WTC11 (cell line): ENCODE data around the gene LRP10. TPM values are rescaled to one million over a fixed set of nuclear protein-coding genes. Genes with fewer than 3 reads are reported as not detected.

ENCODE experiments used
- ATAC-seq: fragments of 200-7000 bp; cut with Tn5 transposase; 2 replicates; pipeline ENCODE4 v1.10.0; 2021; ENCODE audit warnings: mild to moderate bottlenecking, moderate library complexity
- CTCF ChIA-PET: fragments of 300-600 bp; sonication (Branson Sonifier 250); formaldehyde crosslinking; loops from one replicate; lab custom pipeline; 2021; ENCODE audit warnings: antibody characterized with exemption; lab: Charles Lee
- POLR2A ChIA-PET: fragments of 350-600 bp; sonication (Branson Sonifier 250); formaldehyde crosslinking; loops from one replicate; lab custom pipeline; 2021; ENCODE audit warnings: antibody characterized with exemption; lab: Charles Lee
- DNase-seq: peaks from one replicate; pipeline ENCODE4 v3.0.0; 2021; ENCODE audit warnings: low spot score
- H3K27ac Mint-ChIP-seq: 2 replicates; pipeline ENCODE4 v1.8.0; 2021; ENCODE audit warnings: mixed read lengths
- H3K27me3 Mint-ChIP-seq: 2 replicates; pipeline ENCODE4 v1.8.0; 2021; ENCODE audit warnings: low read depth, mild to moderate bottlenecking, moderate library complexity, mixed read lengths
- H3K36me3 Mint-ChIP-seq: 2 replicates; pipeline ENCODE4 v1.8.0; 2021; ENCODE audit warnings: mixed read lengths
- H3K4me1 Mint-ChIP-seq: 2 replicates; pipeline ENCODE4 v1.8.0; 2022; ENCODE audit warnings: mixed read lengths
- H3K4me3 Mint-ChIP-seq: 2 replicates; pipeline ENCODE4 v1.8.0; 2021; ENCODE audit warnings: mild to moderate bottlenecking, moderate library complexity, mixed read lengths
- H3K9me3 Mint-ChIP-seq: 2 replicates; pipeline ENCODE4 v1.8.0; 2021; ENCODE audit warnings: mixed read lengths
- ATF2 ChIP-seq: sonication (generic); formaldehyde crosslinking; IDR thresholded peaks from 2 replicates; pipeline ENCODE4 v1.8.1; 2022; ENCODE audit warnings: low read depth, missing genetic modification reagents, borderline replicate concordance
- CREB1 ChIP-seq: sonication (generic); formaldehyde crosslinking; IDR thresholded peaks from 2 replicates; pipeline ENCODE4 v1.8.0; 2023; ENCODE audit warnings: mild to moderate bottlenecking, missing genetic modification reagents
- E2F4 ChIP-seq: sonication (generic); formaldehyde crosslinking; IDR thresholded peaks from 2 replicates; pipeline ENCODE4 v1.8.1; 2022; ENCODE audit warnings: low read depth, mild to moderate bottlenecking, moderate library complexity, missing genetic modification reagents, borderline replicate concordance
- MAX ChIP-seq: sonication (generic); formaldehyde crosslinking; IDR thresholded peaks from 2 replicates; pipeline ENCODE4 v1.8.0; 2022; ENCODE audit warnings: mild to moderate bottlenecking, missing genetic modification reagents
- NFE2L1 ChIP-seq: sonication (generic); formaldehyde crosslinking; IDR thresholded peaks from 2 replicates; pipeline ENCODE4 v1.8.1; 2023; ENCODE audit warnings: missing genetic modification reagents
- STAT6 ChIP-seq: sonication (generic); formaldehyde crosslinking; conservative IDR thresholded peaks from 2 replicates; pipeline ENCODE4 v1.8.1; 2023; ENCODE audit warnings: mild to moderate bottlenecking, low read depth, missing genetic modification reagents, moderate library complexity
- TCF7 ChIP-seq: sonication (generic); formaldehyde crosslinking; IDR thresholded peaks from 2 replicates; pipeline ENCODE4 v1.8.0; 2022; ENCODE audit warnings: mild to moderate bottlenecking, low read depth, missing genetic modification reagents, moderate library complexity
- TEAD1 ChIP-seq: sonication (generic); formaldehyde crosslinking; IDR thresholded peaks from 2 replicates; pipeline ENCODE4 v1.8.0; 2022; ENCODE audit warnings: mild to moderate bottlenecking, missing genetic modification reagents
- TEAD4 ChIP-seq: sonication (generic); formaldehyde crosslinking; IDR thresholded peaks from 2 replicates; pipeline ENCODE4 v1.8.0; 2022; ENCODE audit warnings: mild to moderate bottlenecking, missing genetic modification reagents
- TP53 ChIP-seq: sonication (generic); formaldehyde crosslinking; IDR thresholded peaks from 2 replicates; pipeline ENCODE4 v1.8.1; 2023; ENCODE audit warnings: mild to moderate bottlenecking, missing genetic modification reagents
- USF2 ChIP-seq: sonication (generic); formaldehyde crosslinking; IDR thresholded peaks from 2 replicates; pipeline ENCODE4 v1.8.1; 2023; ENCODE audit warnings: mild to moderate bottlenecking, missing genetic modification reagents, moderate library complexity
- ZNF396 ChIP-seq: fragments of 250-450 bp; sonication (Bioruptor Pico); IDR thresholded peaks from 2 replicates; pipeline ENCODE4 v1.8.0; 2021; ENCODE audit warnings: mild to moderate bottlenecking, moderate library complexity, borderline replicate concordance
- ZNF416 ChIP-seq: fragments of 250-450 bp; sonication (Bioruptor Pico); IDR thresholded peaks from 2 replicates; pipeline ENCODE4 v1.9.0; 2021; ENCODE audit warnings: mild to moderate bottlenecking, inconsistent platforms
- ZNF425 ChIP-seq: fragments of 250-450 bp; sonication (Bioruptor Pico); conservative IDR thresholded peaks from 2 replicates; pipeline ENCODE4 v1.9.0; 2021; ENCODE audit warnings: mild to moderate bottlenecking
- ZSCAN18 ChIP-seq: fragments of 250-450 bp; sonication (Bioruptor Pico); IDR thresholded peaks from 2 replicates; pipeline ENCODE4 v2.1.2; 2022; ENCODE audit warnings: mild to moderate bottlenecking, moderate library complexity
- total RNA-seq: library from RNA; stranded (reverse); gene quantifications from 3 replicates; pipeline ENCODE4 v1.2.3, GENCODE V29; 2021

Gene LRP10
- total RNA-seq, 1 experiment from 2014 or later, result 24.0 TPM

GRCh38 chr14:22837114-22837749 is 34.3 kb upstream of the LRP10 start:
- peak; percentile 55 for DNase-seq
- peaks cover 21% of the 10 kb centered on the region for H3K36me3 Mint-ChIP-seq
- POLR2A ChIA-PET, result interaction anchor here (0.6 to 3.7 kb wide), 12 partner anchors 7 to 238 kb away, joined by 3 to 81 read pairs (median 4); partner anchors contain the start of genes MRPL52, PRMT5 and REM2
- H3K27me3 Mint-ChIP-seq, result no peaks in the 10 kb centered on the region; the same call in 1 of the 2 replicates
- H3K9me3 Mint-ChIP-seq, result no peaks in the 10 kb centered on the region
- H3K4me1 Mint-ChIP-seq, result peaks cover 29% of the 10 kb centered on the region
- TF ChIP-seq USF2 (CRISPR knock-in tag), result no peak
- TF ChIP-seq MAX (CRISPR knock-in tag), result 0 out of 2 replicates have a peak, but pooled peaks have one; percentile 33
- no peak for TF ChIP-seq CREB1
- no peak for TF ChIP-seq ZNF396
- no peak for TF ChIP-seq ATF2 (CRISPR knock-in tag)
- peak; percentile 43; the same call in 1 of the 2 replicates for TF ChIP-seq TP53 (CRISPR knock-in tag)
- TF ChIP-seq ZSCAN18 (CRISPR knock-in tag), result no peak
- ATAC-seq, result peak; percentile 7; the same call in 1 of the 2 replicates
- peak overlapping the region; percentile 98 for H3K27ac Mint-ChIP-seq
- CTCF ChIA-PET, result interaction anchor here (0.5 to 7.4 kb wide), 17 partner anchors 10 to 280 kb away, joined by 3 to 136 read pairs (median 6); partner anchors contain the start of genes LRP10 and REM2
- H3K4me3 Mint-ChIP-seq, result peak overlapping the region; percentile 100

GRCh38 chr14:22837750-22838538 is 33.6 kb upstream of the LRP10 start:
- ChIA-PET CTCF (interaction anchor here (0.7 to 7.4 kb wide), 19 partner anchors 11 to 281 kb away, joined by 3 to 136 read pairs (median 5); partner anchors contain the start of genes LRP10 and REM2), POLR2A (interaction anchor here (1.0 to 3.7 kb wide), 12 partner anchors 8 to 239 kb away, joined by 3 to 81 read pairs (median 4); partner anchors contain the start of genes MRPL52, PRMT5 and REM2)
- Mint-ChIP-seq H3K27ac (no peak overlapping the region; the same call in 1 of the 2 replicates), H3K9me3 (no peaks in the 10 kb centered on the region), H3K36me3 (peaks cover 26% of the 10 kb centered on the region), H3K4me1 (peaks cover 29% of the 10 kb centered on the region), H3K27me3 (no peaks in the 10 kb centered on the region; the same call in 1 of the 2 replicates), H3K4me3 (peak overlapping the region; percentile 100)
- peak; percentile 35 for ATAC-seq
- peak; percentile 46 for DNase-seq
- no peak for TF ChIP-seq TEAD4 (CRISPR knock-in tag)
- no peak for TF ChIP-seq E2F4 (CRISPR knock-in tag)
- TF ChIP-seq MAX (CRISPR knock-in tag), result 0 out of 2 replicates have a peak, but pooled peaks have one; percentile 6
- TF ChIP-seq TCF7, result no peak
- no peak for TF ChIP-seq STAT6
- no peak for TF ChIP-seq NFE2L1 (CRISPR knock-in tag)
- TF ChIP-seq ATF2 (CRISPR knock-in tag), result no peak
- TF ChIP-seq ZNF425 (CRISPR knock-in tag), result no peak
- TF ChIP-seq TEAD1 (CRISPR knock-in tag), result no peak
- 0 out of 2 replicates have a peak, but pooled peaks have one; percentile 19 for TF ChIP-seq ZNF416 (CRISPR knock-in tag)
